ENCODE results near the gene RPN2. TPM values are rescaled to one million over a fixed set of nuclear protein-coding genes. Genes with fewer than 3 reads are reported as not detected.

The RPN2 gene
- polyA plus RNA-seq, 1 experiment, result 488 TPM

- CTCF ChIA-PET, result interaction anchor here (0.6 to 3.5 kb wide), 29 partner anchors 10 to 349 kb away, joined by 3 to 43 read pairs (median 4); partner anchors contain the start of genes MROH8 and RPN2
- POLR2A ChIA-PET, result interaction anchor here (0.9 kb wide), 1 partner anchor 16 kb away, joined by 3 read pairs; no protein-coding TSS in a partner anchor
- TF ChIP-seq CTCF (IDR thresholded peaks at IDR 0.05; ENCODE audit: low read depth, low read length), result no peak
- no peaks in the 10 kb centered on the region for H3K9me3 ChIP-seq (ENCODE audit: control insufficient read depth, insufficient read depth, low read length)
- no peak overlapping the region for H3K4me3 ChIP-seq (ENCODE audit: low read depth, low read length)
- no peaks in the 10 kb centered on the region for H3K27me3 ChIP-seq (ENCODE audit: control insufficient read depth, insufficient read depth, low read length)
- DNase-seq (ENCODE audit: low read depth, low spot score), result no peak
- no peak overlapping the region for H3K27ac ChIP-seq (ENCODE audit: low read depth, low read length)
Observed at GRCh38 chr20:37194621-37195417, 15.7 kb downstream of the RPN2 start.

DNA sequence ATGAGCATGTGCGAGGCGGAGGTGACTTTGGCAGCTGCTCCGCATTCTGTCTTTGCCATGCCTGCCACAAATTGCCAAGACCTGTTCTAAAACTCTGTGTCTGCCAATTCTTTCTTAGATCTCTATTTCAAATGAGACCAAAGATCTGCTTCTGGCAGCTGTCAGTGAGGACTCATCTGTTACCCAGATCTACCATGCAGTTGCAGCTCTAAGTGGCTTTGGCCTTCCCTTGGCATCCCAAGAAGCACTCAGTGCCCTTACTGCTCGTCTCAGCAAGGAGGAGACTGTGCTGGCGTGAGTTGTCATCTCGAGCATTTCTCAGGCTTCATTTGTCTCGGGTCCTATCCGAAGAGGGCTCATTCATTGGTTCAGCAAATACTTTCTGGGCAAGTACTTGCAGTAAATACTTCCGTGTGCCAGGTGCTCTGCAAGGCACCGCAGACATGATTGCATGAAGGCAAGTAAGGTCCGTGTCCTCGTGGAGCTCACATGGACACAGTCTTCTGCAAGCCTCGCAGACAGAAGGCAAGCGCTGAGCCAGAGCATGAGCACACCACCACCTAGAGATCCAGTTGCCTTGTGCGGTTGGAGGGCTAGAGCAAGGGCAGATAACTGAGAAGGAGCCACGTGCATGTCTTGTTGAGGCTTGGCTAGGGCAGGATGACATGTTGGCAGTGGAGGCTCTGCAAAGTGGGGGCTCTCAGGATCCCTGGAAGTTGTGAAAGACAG lies 20.0 kb downstream of the RPN2 start:
- no peak for DNase-seq (ENCODE audit: low read depth, low spot score)
- no peak overlapping the region for H3K4me3 ChIP-seq (ENCODE audit: low read depth, low read length)
- no peak overlapping the region for H3K27ac ChIP-seq (ENCODE audit: low read depth, low read length)
- ChIA-PET POLR2A (no interaction called here), CTCF (interaction anchor here (1.0 kb wide), 1 partner anchor 10 kb away, joined by 3 read pairs; no protein-coding TSS in a partner anchor)
- H3K9me3 ChIP-seq (ENCODE audit: control insufficient read depth, insufficient read depth, low read length), result no peaks in the 10 kb centered on the region
- no peaks in the 10 kb centered on the region for H3K27me3 ChIP-seq (ENCODE audit: control insufficient read depth, insufficient read depth, low read length)
- TF ChIP-seq CTCF (IDR thresholded peaks at IDR 0.05; ENCODE audit: low read depth, low read length), result no peak

GRCh38 chr20:37200376-37200775 lies 21.2 kb downstream of the RPN2 start:
- POLR2A ChIA-PET, result interaction anchor here (0.7 kb wide), 1 partner anchor 9 kb away, joined by 3 read pairs; no protein-coding TSS in a partner anchor
- H3K4me3 ChIP-seq (ENCODE audit: low read depth, low read length), result no peak overlapping the region
- H3K27ac ChIP-seq (ENCODE audit: low read depth, low read length), result no peak overlapping the region
- CTCF ChIA-PET, result interaction anchor here (4.1 kb wide), 1 partner anchor 8 kb away, joined by 53 read pairs; no protein-coding TSS in a partner anchor
- no peak for DNase-seq (ENCODE audit: low read depth, low spot score)
- H3K27me3 ChIP-seq (ENCODE audit: control insufficient read depth, insufficient read depth, low read length), result no peaks in the 10 kb centered on the region
- H3K9me3 ChIP-seq (ENCODE audit: control insufficient read depth, insufficient read depth, low read length), result no peaks in the 10 kb centered on the region
- no peak for TF ChIP-seq CTCF (IDR thresholded peaks at IDR 0.05; ENCODE audit: low read depth, low read length)

- Histone ChIP-seq H3K4me3 (ENCODE audit: low read depth, low read length) (no peak overlapping the region), H3K27me3 (ENCODE audit: control insufficient read depth, insufficient read depth, low read length) (no peaks in the 10 kb centered on the region), H3K9me3 (ENCODE audit: control insufficient read depth, insufficient read depth, low read length) (no peaks in the 10 kb centered on the region), H3K27ac (ENCODE audit: low read depth, low read length) (no peak overlapping the region)
- DNase-seq (ENCODE audit: low read depth, low spot score), result no peak
- TF ChIP-seq CTCF (IDR thresholded peaks at IDR 0.05; ENCODE audit: low read depth, low read length), result no peak
- ChIA-PET CTCF (interaction anchor here (0.7 to 4.1 kb wide), 3 partner anchors 9 to 332 kb away, joined by 3 to 53 read pairs (median 19); no protein-coding TSS in a partner anchor), POLR2A (interaction anchor here (0.6 to 0.7 kb wide), 3 partner anchors 10 to 561 kb away, joined by 3 read pairs; no protein-coding TSS in a partner anchor)
Observed at GRCh38 chr20:37200926-37201826, 22.0 kb downstream of the RPN2 start.

Data from AG04450 (cell line).